IMR-90 (cell line): ENCODE measurements around the gene TNFRSF13B. TPM values are rescaled to one million over a fixed set of nuclear protein-coding genes. Genes with fewer than 3 reads are reported as not detected.

Experiments used
- ATAC-seq: fragments of 200-7000 bp; cut with Tn5 transposase; 2 replicates; pipeline ENCODE4 v1.9.1; 2020; ENCODE audit warnings: low read depth, mild to moderate bottlenecking, moderate library complexity
- BruUV-seq: library from RNA; stranded (reverse); fragments of 400-500 nt; replicated peaks from 2 replicates; lab custom pipeline; 2021; lab: Mats Ljungman, UMichigan
- CTCF ChIA-PET: fragments of 300-600 bp; formaldehyde crosslinking; extraction: SDS; loops from one replicate; lab custom pipeline; 2021; ENCODE audit warnings: antibody characterized with exemption; lab: Yijun Ruan, JAX
- POLR2A ChIA-PET: fragments of 300-600 bp; sonication (Branson Sonifier 250); formaldehyde crosslinking; loops from one replicate; lab custom pipeline; 2022; ENCODE audit warnings: antibody characterized with exemption; ENCODE audit not compliant: unreplicated experiment; lab: Charles Lee
- DNase-seq: peaks from one replicate; pipeline ENCODE4 v3.0.0; 2013
- H2AFZ ChIP-seq: replicated peaks from 2 replicates; pipeline ENCODE3; 2013; ENCODE audit warnings: low read length, mild to moderate bottlenecking; ENCODE audit not compliant: poor library complexity
- H2AK5ac ChIP-seq: 2 replicates; pipeline ENCODE4 v1.6.1; 2013; ENCODE audit warnings: low read depth, low read length, inconsistent platforms
- H2AK9ac ChIP-seq: replicated peaks from 2 replicates; pipeline ENCODE3; 2013; ENCODE audit warnings: mild to moderate bottlenecking, low read depth, low read length, moderate library complexity; ENCODE audit not compliant: poor library complexity
- H2BK120ac ChIP-seq: 2 replicates; pipeline ENCODE4 v1.6.1; 2013; ENCODE audit warnings: low read depth, low read length, inconsistent platforms
- H2BK15ac ChIP-seq: 3 replicates; pipeline ENCODE4 v1.6.1; 2013; ENCODE audit warnings: low read depth, low read length, inconsistent platforms
- H2BK20ac ChIP-seq: 2 replicates; pipeline ENCODE4 v1.6.1; 2013; ENCODE audit warnings: low read depth, mild to moderate bottlenecking, inconsistent platforms, low read length, moderate library complexity
- H2BK5ac ChIP-seq: 2 replicates; pipeline ENCODE4 v1.6.1; 2013; ENCODE audit warnings: mild to moderate bottlenecking, low read depth, low read length, inconsistent platforms; ENCODE audit not compliant: poor library complexity, severe bottlenecking
- H3K14ac ChIP-seq: replicated peaks from 2 replicates; pipeline ENCODE4 v1.6.1; 2013; ENCODE audit warnings: low read depth, low read length, inconsistent platforms
- H3K18ac ChIP-seq: 2 replicates; pipeline ENCODE4 v1.6.1; 2013; ENCODE audit warnings: low read depth, low read length, control low read depth
- H3K23ac ChIP-seq: 2 replicates; pipeline ENCODE4 v1.6.1; 2013; ENCODE audit warnings: low read depth, low read length, inconsistent platforms
- H3K27ac ChIP-seq: 2 replicates; pipeline ENCODE4 v1.5.1; 2013; ENCODE audit warnings: mild to moderate bottlenecking, control low read depth, low read length; ENCODE audit not compliant: insufficient read depth
- H3K27me3 ChIP-seq: 2 replicates; pipeline ENCODE4 v1.6.1; 2013; ENCODE audit warnings: low read length; ENCODE audit not compliant: control insufficient read depth, insufficient read depth
- H3K36me3 ChIP-seq: 2 replicates; pipeline ENCODE4 v1.6.1; 2013; ENCODE audit warnings: low read length, mixed read lengths; ENCODE audit not compliant: control insufficient read depth, insufficient read depth
- H3K4ac ChIP-seq: 2 replicates; pipeline ENCODE4 v1.6.1; 2013; ENCODE audit warnings: low read depth, low read length, inconsistent platforms
- H3K4me1 ChIP-seq: 2 replicates; pipeline ENCODE4 v1.6.1; 2013; ENCODE audit warnings: low read length, mixed read lengths; ENCODE audit not compliant: control insufficient read depth, insufficient read depth
- H3K4me2 ChIP-seq: 2 replicates; pipeline ENCODE4 v1.6.1; 2013; ENCODE audit warnings: low read depth, mild to moderate bottlenecking, control low read depth, low read length, moderate library complexity
- H3K4me3 ChIP-seq: 2 replicates; pipeline ENCODE4 v1.5.1; 2013; ENCODE audit warnings: low read depth, mild to moderate bottlenecking, control low read depth, low read length, moderate library complexity; ENCODE audit not compliant: insufficient read depth
- H3K56ac ChIP-seq: 2 replicates; pipeline ENCODE4 v1.6.1; 2013; ENCODE audit warnings: low read length, inconsistent platforms; ENCODE audit not compliant: insufficient read depth; ENCODE audit errors: extremely low read depth
- H3K79me1 ChIP-seq, 2 experiments: 2 replicates each; pipeline ENCODE4 v1.6.1; 2013; ENCODE audit warnings: low read length in 2 of 2, inconsistent platforms in 1 of 2, low read depth in 1 of 2
- H3K9ac ChIP-seq: 2 replicates; pipeline ENCODE4 v1.6.1; 2013; ENCODE audit warnings: low read depth, low read length, control low read depth
- H3K9me1 ChIP-seq: 2 replicates; pipeline ENCODE4 v1.6.1; 2013; ENCODE audit warnings: low read length, inconsistent platforms; ENCODE audit not compliant: insufficient read depth
- H3K9me3 ChIP-seq: 2 replicates; pipeline ENCODE4 v1.6.1; 2013; ENCODE audit warnings: low read length; ENCODE audit not compliant: control insufficient read depth, insufficient read depth
- H4K20me1 ChIP-seq: 2 replicates; pipeline ENCODE4 v1.6.1; 2013; ENCODE audit warnings: low read length, inconsistent platforms; ENCODE audit not compliant: insufficient read depth
- H4K5ac ChIP-seq: 2 replicates; pipeline ENCODE4 v1.6.1; 2013; ENCODE audit warnings: mild to moderate bottlenecking, low read depth, low read length, control low read depth
- H4K8ac ChIP-seq, 2 experiments: 2 replicates each; pipeline ENCODE4 v1.6.1; 2013; ENCODE audit warnings: low read depth in 2 of 2, low read length in 2 of 2, control low read depth in 1 of 2, inconsistent platforms in 1 of 2
- H4K91ac ChIP-seq: 2 replicates; pipeline ENCODE4 v1.6.1; 2013; ENCODE audit warnings: low read depth, low read length, inconsistent platforms; ENCODE audit not compliant: insufficient read depth
- BHLHE40 ChIP-seq: fragments of 150-350 bp; IDR thresholded peaks from 2 replicates; pipeline ENCODE4 v1.6.1; 2016; ENCODE audit warnings: mild to moderate bottlenecking, low read depth, low read length
- CEBPB ChIP-seq: IDR thresholded peaks from 2 replicates; pipeline ENCODE4 v1.6.1; 2012; ENCODE audit warnings: low read depth, low read length, improper control_type of control experiment
- CHD1 ChIP-seq: IDR thresholded peaks from 2 replicates; pipeline ENCODE4 v1.6.1; 2012; ENCODE audit warnings: low read depth, low read length, improper control_type of control experiment
- CTCF ChIP-seq: conservative IDR thresholded peaks from 2 replicates; pipeline ENCODE4 v1.5.1; 2012; ENCODE audit warnings: mild to moderate bottlenecking, low read depth, low read length, improper control_type of control experiment
- ELK1 ChIP-seq: fragments of 150-350 bp; IDR thresholded peaks from 2 replicates; pipeline ENCODE4 v1.6.1; 2016; ENCODE audit warnings: low read depth, mild to moderate bottlenecking, low read length, moderate library complexity, borderline replicate concordance
- FOS ChIP-seq: fragments of 150-350 bp; IDR thresholded peaks from 2 replicates; pipeline ENCODE4 v1.6.1; 2016; ENCODE audit warnings: low read depth, low read length
- MAFK ChIP-seq: IDR thresholded peaks from 2 replicates; pipeline ENCODE4 v1.6.1; 2012; ENCODE audit warnings: low read depth, low read length, improper control_type of control experiment
- MAZ ChIP-seq: IDR thresholded peaks from 2 replicates; pipeline ENCODE4 v1.6.1; 2012; ENCODE audit warnings: low read depth, mild to moderate bottlenecking, low read length, improper control_type of control experiment, moderate library complexity, borderline replicate concordance
- MXI1 ChIP-seq: IDR thresholded peaks from 2 replicates; pipeline ENCODE4 v1.6.1; 2012; ENCODE audit warnings: low read depth, mild to moderate bottlenecking, low read length, moderate library complexity, borderline replicate concordance
- NFE2L2 ChIP-seq: fragments of 150-350 bp; IDR thresholded peaks from 2 replicates; pipeline ENCODE4 v1.6.1; 2016; ENCODE audit warnings: low read depth, mild to moderate bottlenecking, low read length
- POLR2A ChIP-seq: IDR thresholded peaks from 2 replicates; pipeline ENCODE4 v1.6.1; 2012; ENCODE audit warnings: mild to moderate bottlenecking, low read depth, low read length
- RAD21 ChIP-seq: IDR thresholded peaks from 2 replicates; pipeline ENCODE4 v1.6.1; 2012; ENCODE audit warnings: low read length, improper control_type of control experiment
- RCOR1 ChIP-seq: IDR thresholded peaks from 2 replicates; pipeline ENCODE4 v1.6.1; 2012; ENCODE audit warnings: mild to moderate bottlenecking, low read length, improper control_type of control experiment; ENCODE audit not compliant: insufficient replicate concordance
- RFX5 ChIP-seq: IDR thresholded peaks from 2 replicates; pipeline ENCODE4 v1.8.0; 2012; ENCODE audit warnings: low read depth, mild to moderate bottlenecking, low read length, moderate library complexity
- SMC3 ChIP-seq: fragments of 150-350 bp; IDR thresholded peaks from 2 replicates; pipeline ENCODE4 v1.6.1; 2016; ENCODE audit warnings: low read depth, mild to moderate bottlenecking, antibody characterized with exemption, low read length, moderate library complexity
- USF2 ChIP-seq: fragments of 150-350 bp; IDR thresholded peaks from 2 replicates; pipeline ENCODE4 v1.6.1; 2017; ENCODE audit warnings: mild to moderate bottlenecking, antibody characterized with exemption, low read length, low read depth
- WGBS, 2 experiments: methylation state at CpG; one replicate each; pipeline versions ENCODE4 v1.1.5 to v1.1.7; 2013; ENCODE audit warnings: missing lambda C conversion rate in 2 of 2; ENCODE audit not compliant: insufficient read length in 1 of 2; ENCODE audit errors: extremely low coverage in 2 of 2; 5-methylcytosine and 5-hydroxymethylcytosine counted together
- dilution Hi-C: fragments of 300-500 bp; cut with HindIII; formaldehyde crosslinking; loops from one replicate; pipeline ENCODE4 v1.14.3; 2018; ENCODE audit warnings: low sequenced_read_pairs; ENCODE audit not compliant: unreplicated experiment
- in situ Hi-C: fragments of 300-500 bp; cut with MboI; formaldehyde crosslinking; loops from 3 replicates; pipeline ENCODE4 v1.14.3; 2019; ENCODE audit warnings: low sequenced_read_pairs, inconsistent platforms, mixed read lengths
- intact Hi-C: fragments of 100-400 bp; cut with micrococcal nuclease; formaldehyde crosslinking; loops from 2 replicates; pipeline ENCODE4 v1.10.0; 2022
- polyA plus RNA-seq, 3 experiments: library from polyadenylated mRNA; depleted of rRNA; stranded (reverse); fragments of >200 nt; gene quantifications; 2 replicates each; pipeline ENCODE4 v1.2.3, GENCODE V29; 2012; ENCODE audit warnings: low replicate concordance in 1 of 3
- total RNA-seq: library from RNA; depleted of rRNA; stranded (reverse); fragments of >200 nt; gene quantifications from 2 replicates; pipeline ENCODE4 v1.2.3, GENCODE V29; 2012

Gene TNFRSF13B
- total and polyA plus RNA-seq, 2 of the 4 experiments (the other 2 are of a cell fraction), result not detected

- Histone ChIP-seq H2BK120ac (no peak overlapping the region), H3K4me2 (no peak overlapping the region), H3K4me1 (no peaks in the 10 kb centered on the region), H4K20me1 (no peaks in the 10 kb centered on the region), H3K4ac (no peak overlapping the region), H3K36me3 (no peaks in the 10 kb centered on the region), H3K4me3 (no peak overlapping the region), H3K27me3 (peaks cover 45% of the 10 kb centered on the region), H3K23ac (no peak overlapping the region), H3K27ac (no peak overlapping the region), H3K9me3 (no peaks in the 10 kb centered on the region), H2BK20ac (no peak overlapping the region), H2BK5ac (no peak overlapping the region), H2AFZ (no peak overlapping the region), H2AK9ac (no peak overlapping the region), H2BK15ac (no peak overlapping the region), H4K8ac (no peak overlapping the region), H3K18ac (no peak overlapping the region), H3K14ac (no peak overlapping the region), H4K5ac (no peak overlapping the region), H3K56ac (no peak overlapping the region), H4K91ac (no peak overlapping the region), H2AK5ac (no peak overlapping the region), H3K79me1 (no peaks in the 10 kb centered on the region), H3K9me1 (no peaks in the 10 kb centered on the region), H3K9ac (no peak overlapping the region)
- no peak for ATAC-seq
- intact Hi-C loops (no loop called here), in situ Hi-C loops (no loop called here), dilution Hi-C loops (no loop called here)
- TF ChIP-seq CHD1 (no peak), MAFK (no peak), ELK1 (no peak), CEBPB (no peak), FOS (no peak), RFX5 (no peak), SMC3 (no peak), RCOR1 (no peak), RAD21 (no peak), CTCF (no peak), NFE2L2 (no peak), USF2 (no peak), BHLHE40 (no peak), MAZ (no peak), POLR2A (no peak), MXI1 (no peak)
- WGBS, 2 experiments, result 44% methylated on average over 3 of the region's 9 CpGs; no CpG with 5 or more reads in 1 of the 2 experiments
- CTCF ChIA-PET, result no interaction called here
- no TSS peak for BruUV-seq
- POLR2A ChIA-PET, result no interaction called here
- DNase-seq, result no peak
These were observed 40.4 kb downstream of the TNFRSF13B start for GRCh38 chr17:16931318-16932060.
